Skeletal muscle cell (primary cell): ENCODE results near the gene NOBOX.
"Not testable (repeated sequence)": the region's sequence is repeated elsewhere in the genome, so short reads cannot be mapped to it uniquely, and the experiment has no call there.

Source experiments
- DNase-seq: peaks from one replicate; pipeline ENCODE4 v3.0.0-alpha.2; 2010; ENCODE audit warnings: low read depth
- H3K4me3 ChIP-seq: 2 replicates; pipeline ENCODE4 v1.5.1; 2011; ENCODE audit warnings: low read depth, mild to moderate bottlenecking, control low read depth, low read length, moderate library complexity

The NOBOX gene

DNA sequence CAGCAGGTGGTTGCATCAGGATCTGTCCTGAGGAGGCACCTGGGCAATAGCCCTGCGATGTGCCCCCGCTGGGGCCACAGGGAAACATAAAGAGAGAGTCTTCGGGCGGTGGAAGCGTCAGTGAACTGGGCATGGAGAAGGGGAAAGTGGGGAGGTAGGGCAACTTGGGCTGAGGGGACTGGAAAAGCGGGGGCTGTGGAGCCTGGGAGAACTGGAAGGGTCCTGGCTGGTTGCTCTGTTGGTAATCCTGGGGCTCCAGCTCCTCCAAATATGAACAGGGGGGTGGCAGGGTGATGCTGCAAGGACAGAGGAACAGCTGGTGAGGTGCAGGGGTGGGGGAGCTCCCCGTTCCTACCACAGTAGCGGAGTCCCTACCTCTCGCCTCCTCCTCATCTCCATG lies 5.2 kb downstream of the NOBOX start:
- no peak for DNase-seq

DNA sequence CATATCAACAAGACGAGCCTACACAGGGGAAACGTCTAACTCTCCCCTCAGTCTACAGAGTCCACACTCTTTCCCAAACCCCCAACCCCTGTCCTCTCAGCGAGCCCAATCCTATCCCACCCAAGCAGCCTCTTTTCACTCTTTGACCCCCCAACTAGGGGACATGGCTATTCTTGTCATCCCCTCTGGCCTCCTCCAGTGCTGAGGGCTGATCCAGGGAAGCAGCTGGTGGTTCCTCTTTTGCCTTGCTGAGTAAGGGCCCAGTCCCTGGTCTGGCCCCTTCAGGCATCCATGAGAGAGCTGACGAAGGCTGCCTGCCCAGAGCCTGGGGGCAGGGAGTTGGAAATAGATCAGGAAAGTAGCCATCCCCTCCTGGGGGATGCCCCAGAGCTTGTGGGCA lies 6.4 kb downstream of the NOBOX start:
- H3K4me3 ChIP-seq = no peak overlapping the region
- DNase-seq = no peak

More for the DNA sequence above, 5.2 kb downstream of the NOBOX start:
- no peak overlapping the region for H3K4me3 ChIP-seq

DNA sequence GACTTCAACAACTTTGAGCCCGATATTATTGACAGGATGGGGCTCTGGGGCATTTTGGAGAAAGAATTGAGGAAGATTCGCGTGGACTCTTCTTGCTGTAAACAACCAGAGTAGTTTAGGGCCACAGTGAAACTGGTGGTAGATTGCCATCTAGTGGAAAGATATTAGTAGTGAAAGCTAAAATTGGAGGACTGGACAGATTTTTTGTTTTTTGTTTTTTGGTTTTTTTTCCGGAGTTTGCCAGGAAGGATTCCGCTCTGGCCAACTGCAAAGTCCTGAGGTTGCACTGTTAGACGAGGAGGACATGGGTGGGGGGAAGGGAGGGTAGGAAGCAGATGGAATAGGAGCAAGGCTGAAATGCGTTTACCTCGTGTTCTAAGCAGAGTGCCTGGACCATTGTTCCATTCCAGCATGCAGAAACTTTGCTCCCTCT lies 11.7 kb downstream of the NOBOX start:
- peak; percentile 13 for DNase-seq

DNA sequence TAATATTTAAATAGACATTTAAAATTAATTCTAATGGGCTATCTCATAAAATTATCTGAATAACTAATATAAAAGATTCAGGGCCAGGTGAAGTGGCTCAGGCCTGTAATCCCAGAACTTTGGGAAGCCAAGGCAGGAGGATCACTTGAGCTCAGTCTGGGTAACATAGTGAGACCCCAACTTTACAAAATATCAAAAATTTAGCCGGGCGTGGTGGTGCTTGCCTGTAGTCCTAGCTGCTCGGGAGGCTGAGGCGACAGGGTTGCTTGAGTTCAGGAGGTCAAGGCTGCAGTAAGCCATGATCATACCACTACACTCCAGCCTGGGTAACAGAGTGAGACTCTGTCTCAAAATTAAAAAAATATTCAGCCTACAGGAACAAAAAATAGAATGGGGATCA lies 12.5 kb downstream of the NOBOX start:
- H3K4me3 ChIP-seq = no peak overlapping the region
- no peak for DNase-seq

More for the DNA sequence above, 11.7 kb downstream of the NOBOX start:
- no peak overlapping the region for H3K4me3 ChIP-seq

DNA sequence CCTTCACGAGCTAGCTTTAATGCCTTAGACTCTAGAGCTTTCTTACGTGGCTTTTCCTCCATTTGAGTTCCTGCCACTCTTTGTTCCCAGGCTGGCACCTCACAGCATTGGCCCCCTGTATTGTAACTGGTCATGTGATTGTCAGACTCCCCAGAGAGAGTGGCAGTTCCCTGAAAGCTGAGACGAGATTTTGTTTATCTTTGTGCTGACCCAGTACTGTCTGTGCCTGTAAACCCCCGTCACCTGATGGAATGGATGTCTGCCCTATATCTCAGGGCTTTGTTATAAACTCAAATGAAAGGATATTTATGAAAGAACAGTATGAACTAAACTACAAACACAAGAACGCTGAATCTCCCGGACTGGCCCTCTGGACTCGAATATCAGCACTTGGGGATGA lies 13.0 kb downstream of the NOBOX start:
- no peak overlapping the region for H3K4me3 ChIP-seq
- no peak for DNase-seq

DNA sequence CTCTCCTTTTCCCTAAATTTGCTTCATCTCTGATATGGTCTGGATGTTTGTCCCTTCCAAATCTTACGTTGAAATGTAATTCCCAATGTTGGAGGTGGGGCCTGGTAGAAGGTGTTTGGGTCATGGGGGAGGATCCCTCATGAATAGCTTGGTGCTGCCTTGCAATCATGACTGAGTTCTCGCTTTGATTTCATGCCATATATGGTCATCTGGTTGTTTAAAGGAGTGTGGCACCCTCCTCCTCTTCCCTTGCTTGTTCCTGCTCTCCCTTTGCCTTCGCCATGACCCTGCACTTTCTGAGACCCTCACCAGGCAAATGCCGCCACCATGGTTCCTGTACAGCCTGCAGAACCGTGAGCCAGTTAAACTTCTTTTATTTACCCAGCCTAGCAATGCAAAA lies 14.5 kb downstream of the NOBOX start:
- no peak for DNase-seq
- no peak overlapping the region for H3K4me3 ChIP-seq

DNA sequence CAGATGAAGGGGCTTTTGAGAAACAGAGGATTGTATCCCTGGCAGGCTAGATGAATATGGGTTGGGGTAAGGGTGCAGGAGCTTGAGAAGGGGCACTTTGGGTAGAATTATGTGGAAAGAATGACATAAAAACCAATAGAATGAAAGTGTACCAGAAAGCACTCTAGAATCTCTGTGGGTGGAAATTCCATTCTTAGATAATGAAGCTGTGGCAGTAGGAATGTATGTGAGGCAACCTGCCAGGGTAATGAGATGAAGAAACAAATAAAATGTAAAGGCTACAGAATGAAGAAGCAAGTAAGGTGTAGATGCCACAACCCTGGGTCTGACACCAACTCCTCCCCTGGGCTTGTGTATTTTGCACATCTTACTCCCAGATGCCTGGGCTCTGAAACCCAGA lies 16.8 kb downstream of the NOBOX start:
- no peak overlapping the region for H3K4me3 ChIP-seq
- peak; percentile 3 for DNase-seq

DNA sequence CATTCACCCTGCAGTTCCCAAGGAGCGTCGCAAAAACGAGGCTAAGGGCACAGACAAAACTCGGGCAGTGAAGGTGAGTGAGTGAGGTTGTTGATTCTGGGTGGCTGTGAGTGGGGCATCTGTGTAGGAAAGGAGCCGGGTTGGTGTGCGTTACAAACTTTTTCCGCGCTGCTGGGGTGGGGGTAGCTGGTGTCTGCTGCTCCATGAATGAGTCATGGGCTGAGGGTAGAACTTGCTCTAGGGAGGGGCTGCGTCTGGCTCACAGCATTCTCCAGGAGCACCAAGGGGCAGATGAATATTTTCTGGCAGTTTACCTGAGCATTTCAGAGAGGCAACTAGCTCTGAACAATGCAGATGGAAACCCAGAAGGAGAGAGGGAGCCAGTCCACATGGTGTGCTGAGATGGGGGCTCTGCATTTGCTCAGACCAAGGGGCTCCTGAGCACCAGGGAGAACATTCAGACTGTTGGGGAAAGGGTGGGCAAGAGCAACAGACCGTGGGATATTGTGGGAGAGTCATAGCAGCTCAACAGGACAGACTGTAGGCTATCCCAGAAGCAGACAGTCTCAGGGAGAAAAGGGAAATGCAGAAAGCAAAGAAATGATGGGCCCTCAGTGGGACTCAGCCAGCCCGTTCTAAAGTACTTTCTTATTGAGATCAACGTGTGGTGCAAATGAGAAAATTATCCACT lies 18.8 kb downstream of the NOBOX start:
- no peak for DNase-seq
- H3K4me3 ChIP-seq = no peak overlapping the region

DNA sequence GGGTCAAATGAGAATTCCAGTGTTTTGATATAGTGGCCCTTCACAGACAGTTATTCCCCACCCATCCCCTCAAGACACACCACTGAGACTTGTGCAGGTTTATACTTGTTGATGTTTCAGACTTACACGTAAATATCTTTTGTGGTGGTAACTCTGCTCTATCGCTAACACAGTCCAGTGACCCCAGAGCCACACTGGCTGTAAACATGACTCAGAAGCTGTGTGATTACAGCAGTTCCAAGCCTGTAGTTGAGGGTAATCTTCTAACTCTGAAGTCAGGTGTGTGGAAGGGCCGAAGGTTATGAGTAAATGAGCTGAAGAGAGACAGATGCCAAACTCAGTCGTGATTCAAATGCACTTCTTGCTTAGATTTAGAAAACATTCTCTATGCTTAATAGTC lies 19.4 kb downstream of the NOBOX start:
- no peak overlapping the region for H3K4me3 ChIP-seq
- no peak for DNase-seq

DNA sequence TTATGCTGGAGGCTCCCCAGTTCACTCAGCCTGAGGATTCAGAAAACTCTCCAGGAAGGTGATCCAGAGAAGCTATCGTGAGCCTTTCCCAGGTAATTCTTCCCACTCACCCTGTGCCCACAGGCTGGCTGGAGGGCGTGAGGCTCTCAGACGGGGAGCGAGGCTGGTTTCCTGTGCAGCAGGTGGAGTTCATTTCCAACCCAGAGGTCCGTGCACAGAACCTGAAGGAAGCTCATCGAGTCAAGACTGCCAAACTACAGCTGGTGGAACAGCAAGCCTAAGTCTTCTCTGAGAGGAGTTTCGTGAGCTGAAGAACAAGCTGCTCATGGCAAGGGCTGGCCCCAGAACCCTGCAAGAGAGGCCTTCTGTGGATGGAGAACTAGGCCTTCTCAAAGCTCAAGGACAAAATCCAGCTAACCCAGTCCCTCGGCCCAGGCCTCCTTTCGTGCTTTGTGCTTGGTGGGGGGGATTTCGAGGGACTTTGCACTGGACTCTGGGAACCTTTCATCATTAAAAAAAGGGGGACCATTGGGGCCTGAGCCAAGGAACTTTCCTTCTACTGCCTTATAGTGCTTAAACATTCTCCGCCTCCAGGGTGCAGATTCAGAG lies 23.6 kb downstream of the NOBOX start:
- DNase-seq = no peak
- H3K4me3 ChIP-seq = no peak overlapping the region

DNA sequence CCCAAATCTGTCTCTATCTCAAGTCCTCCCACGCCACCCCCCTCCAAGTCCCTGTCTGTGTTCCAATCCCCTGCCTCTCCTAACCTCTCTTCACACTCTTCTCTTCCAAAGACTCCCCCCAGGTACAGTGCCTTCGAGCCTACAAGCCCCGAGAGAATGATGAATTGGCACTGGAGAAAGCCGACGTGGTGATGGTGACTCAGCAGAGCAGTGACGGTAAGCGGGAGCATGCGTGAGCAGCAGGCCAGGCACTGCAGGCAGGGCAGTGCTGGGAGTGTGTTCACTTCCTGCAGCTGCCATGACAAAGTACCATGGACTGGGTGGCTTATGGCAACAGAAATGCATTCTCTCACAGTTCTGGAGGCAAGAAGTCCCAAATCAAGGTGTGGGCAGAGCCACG lies 24.8 kb downstream of the NOBOX start:
- DNase-seq = no peak
- no peak overlapping the region for H3K4me3 ChIP-seq

DNA sequence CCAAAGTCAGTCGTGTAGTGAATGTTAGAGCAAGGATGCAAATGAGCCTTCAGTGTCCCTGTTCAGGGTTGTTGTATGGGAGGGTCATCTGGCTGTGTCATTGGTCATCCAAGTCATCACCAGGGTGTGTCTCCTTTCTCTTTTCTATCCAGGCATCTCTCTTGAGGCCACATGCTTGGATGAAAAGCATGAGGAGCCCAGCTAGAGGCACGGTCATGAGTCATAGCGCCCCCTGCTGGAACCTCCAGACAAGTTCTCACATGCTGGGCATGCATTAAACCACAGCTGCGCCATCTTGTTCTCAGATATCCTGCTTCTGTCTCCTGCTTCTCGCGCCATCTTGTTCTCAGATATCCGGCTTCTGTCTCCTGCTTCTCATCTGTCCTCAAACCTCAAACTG lies 34.3 kb downstream of the NOBOX start:
- not testable (repeated sequence) for DNase-seq, H3K4me3 ChIP-seq

DNA sequence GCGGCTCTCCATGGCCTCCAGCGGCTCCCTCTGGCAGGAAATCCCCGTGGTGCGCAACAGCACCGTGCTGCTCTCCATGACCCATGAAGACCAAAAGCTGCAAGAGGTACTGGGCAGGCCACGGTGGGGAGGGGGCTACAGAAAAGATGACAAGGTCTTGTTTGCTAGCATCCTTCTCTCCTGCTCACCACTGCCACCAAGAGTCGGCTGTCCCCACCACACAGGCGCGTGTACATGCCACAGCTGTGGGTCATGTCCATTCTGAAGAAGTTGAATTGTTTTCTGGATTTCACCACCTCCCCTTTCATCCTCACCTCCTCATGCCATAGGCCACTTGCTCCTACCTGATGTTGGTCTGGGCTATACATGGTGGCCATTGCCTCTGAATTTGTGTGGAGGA lies 36.2 kb downstream of the NOBOX start:
- not testable (repeated sequence) for H3K4me3 ChIP-seq

DNA sequence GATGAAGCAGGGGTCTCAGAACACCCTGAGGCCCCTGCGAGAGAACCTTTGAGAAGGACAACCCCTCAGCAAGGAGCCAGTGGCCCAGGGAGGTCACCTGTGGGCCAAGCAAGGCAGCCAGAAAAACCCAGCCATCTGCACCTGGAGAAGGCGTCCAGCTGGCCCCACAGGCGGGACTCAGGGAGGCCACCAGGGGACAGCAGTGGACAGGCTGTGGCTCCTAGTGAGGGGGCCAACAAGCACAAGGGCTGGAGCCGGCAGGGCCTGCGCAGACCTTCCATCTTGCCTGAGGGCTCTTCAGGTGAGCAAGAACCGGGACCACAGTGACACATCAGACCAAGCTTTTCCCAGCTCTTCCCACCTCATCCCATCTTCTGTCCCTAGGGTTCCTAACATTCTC lies 38.0 kb downstream of the NOBOX start:
- DNase-seq = not testable (repeated sequence)

More for the DNA sequence above, 36.2 kb downstream of the NOBOX start:
- not testable (repeated sequence) for DNase-seq

DNA sequence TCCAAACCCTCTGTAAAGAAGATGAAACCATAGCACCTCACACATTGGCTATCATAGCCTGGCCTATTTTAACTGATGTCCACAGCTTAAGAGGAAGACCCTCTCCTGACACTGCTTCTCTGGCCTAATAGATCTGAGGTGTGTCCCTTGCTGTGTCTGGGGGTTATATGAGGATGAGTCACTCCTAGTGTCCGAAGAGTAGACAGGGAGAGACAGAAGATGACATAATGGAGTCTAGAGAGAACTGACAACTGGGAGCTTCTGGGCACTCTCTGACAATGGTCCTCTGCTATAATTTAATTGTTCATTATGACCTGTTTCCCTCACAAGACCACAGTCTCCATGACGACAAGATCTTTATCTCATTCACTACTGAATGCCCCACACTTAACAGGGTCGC lies 41.4 kb downstream of the NOBOX start:
- DNase-seq, H3K4me3 ChIP-seq: not testable (repeated sequence)

More for the DNA sequence above, 38.0 kb downstream of the NOBOX start:
- not testable (repeated sequence) for H3K4me3 ChIP-seq

DNA sequence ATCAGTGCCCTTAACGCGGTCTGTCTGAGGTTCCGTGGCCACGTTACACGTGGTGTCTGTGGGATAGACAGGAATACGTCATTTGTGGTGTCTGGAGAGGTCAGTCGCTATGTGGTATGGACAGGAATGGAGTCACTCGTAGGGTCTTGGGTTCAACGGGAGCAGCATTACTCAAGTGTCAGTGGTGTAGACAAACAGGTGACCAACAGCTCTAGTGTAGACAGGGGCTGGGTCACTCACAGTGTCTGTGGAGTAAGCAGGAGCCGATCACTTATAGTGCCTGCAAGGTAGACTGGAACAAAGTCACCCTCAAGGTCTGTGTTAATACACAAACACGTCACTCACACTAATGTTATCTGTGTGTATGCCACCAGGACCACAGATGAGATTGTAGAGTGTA lies 46.6 kb downstream of the NOBOX start:
- H3K4me3 ChIP-seq, DNase-seq: not testable (repeated sequence)

DNA sequence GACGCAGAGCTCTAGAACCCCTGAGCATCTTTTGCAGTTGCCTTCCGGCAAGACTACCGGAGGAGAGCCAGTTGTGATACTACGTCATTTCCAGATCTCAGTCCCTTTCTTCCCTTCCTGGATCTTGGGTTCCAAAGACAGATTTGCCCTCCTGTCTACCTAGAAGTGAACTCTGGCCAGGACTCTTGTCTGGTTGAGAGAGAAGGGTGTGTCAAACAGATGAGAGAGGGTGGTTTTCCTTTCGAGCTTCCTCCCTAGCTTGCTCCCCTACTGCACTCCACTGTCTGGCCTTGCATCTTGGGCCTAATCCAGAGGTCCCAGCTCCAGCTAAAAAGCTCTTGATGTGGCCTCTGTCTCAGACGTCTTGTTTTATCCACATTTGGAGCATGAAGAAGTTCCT lies 47.3 kb downstream of the NOBOX start:
- not testable (repeated sequence) for DNase-seq, H3K4me3 ChIP-seq

DNA sequence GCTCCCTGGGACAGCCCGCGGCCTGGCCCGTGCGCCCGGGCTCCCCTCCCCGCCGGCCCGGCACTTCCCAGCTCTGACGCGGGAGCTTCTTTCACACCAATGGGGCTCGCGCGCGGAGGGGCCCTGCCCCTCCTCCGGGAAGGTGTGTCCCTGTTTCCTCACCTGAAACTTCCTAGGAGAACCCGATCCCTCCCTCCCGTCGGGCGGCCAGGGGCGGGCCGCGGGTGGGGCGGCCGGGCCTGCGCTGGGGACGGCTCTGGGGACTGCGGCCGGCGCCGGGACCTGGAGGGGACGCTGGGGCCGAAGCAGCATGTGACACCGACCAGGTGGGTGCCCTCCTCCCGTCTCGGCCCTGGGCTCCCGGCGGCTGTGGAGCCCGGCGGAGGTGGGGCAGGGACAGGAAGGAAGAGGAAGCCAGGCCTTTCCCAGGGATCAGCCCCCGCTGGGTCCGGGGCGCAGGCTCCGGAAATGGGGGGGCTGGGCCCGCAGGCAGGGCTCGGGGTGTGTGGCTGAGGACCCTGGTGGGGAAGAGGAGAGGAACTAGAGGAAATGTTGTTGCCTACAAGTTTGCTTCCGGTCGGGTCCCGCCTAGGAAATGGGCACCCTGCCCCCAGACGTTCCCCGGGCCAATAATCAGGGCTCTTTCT lies 48.2 kb downstream of the NOBOX start, which contains the start of gene ARHGEF5:
ARHGEF5 (plus strand) TSS at position 227 of the 647 bp plus-strand sequence. CDS start 7,268 bp downstream, outside the sequence.
- not testable (repeated sequence) for DNase-seq, H3K4me3 ChIP-seq

DNA sequence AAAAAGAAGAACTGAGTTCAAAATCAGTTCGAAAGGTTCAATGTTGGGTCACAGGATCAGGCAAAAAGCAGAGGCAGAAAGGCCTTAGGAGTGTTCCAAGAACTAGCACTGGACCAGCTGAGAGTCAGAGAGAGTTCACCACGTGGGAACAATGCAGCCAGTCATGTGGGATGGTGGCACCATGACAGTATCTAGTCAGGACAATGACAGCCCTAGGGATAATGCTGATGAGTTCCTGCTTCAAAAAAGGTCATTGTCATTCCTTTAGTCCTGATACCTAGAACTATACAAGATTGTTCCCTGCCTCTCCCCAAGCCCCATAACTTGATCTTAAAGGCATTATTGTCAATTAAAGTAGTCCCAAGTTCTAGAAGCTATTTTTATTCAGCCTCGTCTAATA lies 51.8 kb downstream of the NOBOX start:
- DNase-seq, H3K4me3 ChIP-seq: not testable (repeated sequence)

DNA sequence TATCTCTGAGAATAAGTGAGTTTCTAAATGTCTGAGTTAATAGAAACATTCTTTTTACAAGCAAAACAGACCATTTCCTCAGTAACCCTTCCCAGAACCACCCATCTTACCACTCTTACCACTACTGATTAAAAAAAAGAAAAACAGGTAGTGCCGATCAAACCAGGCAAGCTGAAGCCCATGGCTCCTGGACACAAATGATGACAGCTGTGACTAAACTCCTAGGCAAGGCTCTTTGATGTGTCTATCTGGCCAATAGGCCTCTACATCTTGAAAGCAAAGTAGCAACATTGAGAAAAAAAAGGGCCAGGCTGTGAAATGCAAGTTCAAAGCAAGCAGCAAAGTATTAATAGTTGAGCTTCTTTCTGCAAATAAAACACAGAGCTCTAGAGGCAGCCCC lies 54.9 kb downstream of the NOBOX start:
- DNase-seq, H3K4me3 ChIP-seq: not testable (repeated sequence)
